ENCODE measurements around the gene MARCKSL1.

Gene MARCKSL1

GRCh38 chr1:32352831-32353383 is 16.9 kb upstream of the MARCKSL1 start:
- no peak for DNase-seq (ENCODE audit: low read depth)

- no peak for DNase-seq (ENCODE audit: low read depth)
Measured at GRCh38 chr1:32352239-32352745, 16.3 kb upstream of the MARCKSL1 start.

- peak; percentile 81 for DNase-seq (ENCODE audit: low read depth)
Measured at GRCh38 chr1:32351399-32352238, 15.6 kb upstream of the MARCKSL1 start.

GRCh38 chr1:32350785-32351398 is 14.9 kb upstream of the MARCKSL1 start:
- no peak for DNase-seq (ENCODE audit: low read depth)

GRCh38 chr1:32349211-32349708 is 13.2 kb upstream of the MARCKSL1 start:
- DNase-seq (ENCODE audit: low read depth): no peak

DNA sequence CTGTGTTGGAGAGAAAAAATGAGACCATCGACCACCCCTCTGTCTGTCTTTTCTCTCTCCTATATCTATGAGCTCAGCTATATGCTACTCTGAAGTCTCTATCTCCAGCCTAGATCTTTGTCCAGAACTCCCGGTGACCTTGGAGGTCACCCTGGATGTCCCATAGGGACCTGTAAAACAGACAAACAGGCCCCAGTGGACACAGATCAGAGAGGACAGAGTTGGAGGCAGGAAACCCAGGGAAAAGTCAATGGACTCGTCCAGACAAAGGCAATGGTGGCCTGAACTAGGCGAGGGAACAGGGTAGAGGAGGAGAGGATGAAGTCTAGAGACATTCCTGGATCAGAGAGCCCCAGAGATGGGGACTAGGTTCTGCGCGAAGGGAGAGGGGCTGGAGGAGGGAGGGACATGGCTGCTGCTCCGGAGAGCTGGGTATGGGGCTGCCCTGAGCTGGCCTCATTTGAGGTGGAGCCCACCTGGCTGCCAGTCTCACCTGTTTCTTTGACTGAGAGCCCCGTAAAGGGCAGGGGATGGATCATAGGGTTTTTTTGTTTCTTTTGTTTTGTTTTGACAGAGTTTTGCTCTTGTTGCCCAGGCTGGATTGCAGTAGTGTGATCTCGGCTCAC is 10.6 kb upstream of the MARCKSL1 start:
- DNase-seq (ENCODE audit: low read depth): no peak

DNA sequence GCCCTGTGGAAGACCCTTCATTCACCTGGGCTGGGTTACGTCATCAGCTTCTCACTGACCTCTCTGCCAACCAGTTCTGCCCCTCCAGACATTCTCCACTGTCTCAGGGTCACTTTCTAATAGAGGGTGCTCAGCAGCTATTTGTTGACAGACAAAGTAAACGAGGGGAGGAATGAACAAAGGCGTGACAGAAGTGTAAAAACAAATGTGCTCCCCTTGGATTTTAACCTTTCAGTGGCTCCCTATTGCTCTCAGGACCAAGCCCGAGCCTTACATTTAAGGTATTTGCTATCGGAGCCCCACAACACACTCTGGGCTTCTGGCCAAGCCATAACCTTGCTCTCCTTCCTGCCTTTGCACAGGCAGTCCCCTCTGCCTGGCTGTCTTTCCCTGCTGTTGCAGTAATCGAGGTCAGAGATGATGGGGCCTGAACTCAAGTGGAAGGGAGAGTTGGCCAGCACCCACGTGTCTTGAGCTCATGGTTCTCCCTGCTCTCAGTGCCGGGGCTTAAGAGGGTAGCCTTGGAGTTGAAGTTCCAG is 9.3 kb upstream of the MARCKSL1 start:
- DNase-seq (ENCODE audit: low read depth): no peak

- no peak for DNase-seq (ENCODE audit: low read depth)
Measured at GRCh38 chr1:32342704-32343103, 6.7 kb upstream of the MARCKSL1 start.

GRCh38 chr1:32341971-32342370 is 5.9 kb upstream of the MARCKSL1 start:
- no peak for DNase-seq (ENCODE audit: low read depth)

- no peak for DNase-seq (ENCODE audit: low read depth)
Measured at GRCh38 chr1:32341186-32341757, 5.2 kb upstream of the MARCKSL1 start.

DNA sequence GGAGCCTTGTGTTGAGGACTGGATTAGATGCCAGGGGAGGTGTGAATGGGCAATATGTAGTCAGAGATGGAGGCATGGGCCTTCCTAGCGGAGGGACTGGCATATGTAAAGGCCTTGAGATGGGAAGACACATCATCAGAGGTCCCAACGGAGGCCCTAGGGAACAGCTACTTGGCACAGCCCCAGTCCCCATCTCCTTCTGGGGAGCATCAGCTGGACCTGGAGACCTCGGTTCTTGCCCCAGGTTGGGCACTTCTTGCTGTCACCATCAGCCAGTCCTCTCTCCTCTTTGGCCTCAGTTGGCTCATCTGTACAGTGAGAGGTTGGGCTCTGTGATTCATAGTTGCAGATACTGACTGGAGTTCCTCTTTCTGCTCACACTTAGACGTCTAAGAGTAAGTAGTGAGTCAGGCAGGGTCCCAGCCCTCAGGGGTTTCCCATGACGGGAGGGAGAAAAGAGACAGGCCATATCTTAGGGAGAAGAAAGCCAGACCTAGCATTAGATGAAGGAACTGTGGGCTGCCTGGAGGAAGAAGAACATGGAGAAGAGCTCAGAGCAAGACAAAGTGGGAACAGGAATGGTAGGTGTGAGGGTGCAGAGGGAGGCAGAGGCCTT is 3.4 kb upstream of the MARCKSL1 start:
- DNase-seq (ENCODE audit: low read depth): no peak

DNA sequence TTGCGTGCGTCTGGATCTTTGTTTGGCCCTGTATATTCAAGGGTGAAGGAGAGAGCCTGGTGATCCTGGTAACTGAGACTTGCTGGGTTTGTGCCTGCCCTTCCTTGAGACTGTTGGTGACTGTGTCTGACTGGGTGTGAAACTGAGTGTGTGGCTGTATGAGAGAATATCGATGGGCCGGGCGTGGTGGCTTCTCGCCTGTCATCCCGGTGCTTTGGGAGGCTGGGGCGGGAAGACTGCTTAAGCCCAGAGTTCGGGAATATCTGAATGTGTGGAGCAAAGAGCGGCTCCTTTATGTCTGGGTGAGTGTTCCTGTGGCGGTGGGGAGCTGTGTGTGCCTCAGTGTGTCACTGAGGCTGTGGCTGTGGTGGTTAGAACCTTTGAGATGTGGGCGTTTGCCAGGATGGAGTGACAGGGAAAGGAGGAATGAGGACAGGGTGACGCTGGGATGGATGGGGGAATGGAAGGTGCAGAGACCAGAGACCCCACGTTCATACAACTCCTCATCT is 2.7 kb upstream of the MARCKSL1 start:
- no peak for DNase-seq (ENCODE audit: low read depth)

DNA sequence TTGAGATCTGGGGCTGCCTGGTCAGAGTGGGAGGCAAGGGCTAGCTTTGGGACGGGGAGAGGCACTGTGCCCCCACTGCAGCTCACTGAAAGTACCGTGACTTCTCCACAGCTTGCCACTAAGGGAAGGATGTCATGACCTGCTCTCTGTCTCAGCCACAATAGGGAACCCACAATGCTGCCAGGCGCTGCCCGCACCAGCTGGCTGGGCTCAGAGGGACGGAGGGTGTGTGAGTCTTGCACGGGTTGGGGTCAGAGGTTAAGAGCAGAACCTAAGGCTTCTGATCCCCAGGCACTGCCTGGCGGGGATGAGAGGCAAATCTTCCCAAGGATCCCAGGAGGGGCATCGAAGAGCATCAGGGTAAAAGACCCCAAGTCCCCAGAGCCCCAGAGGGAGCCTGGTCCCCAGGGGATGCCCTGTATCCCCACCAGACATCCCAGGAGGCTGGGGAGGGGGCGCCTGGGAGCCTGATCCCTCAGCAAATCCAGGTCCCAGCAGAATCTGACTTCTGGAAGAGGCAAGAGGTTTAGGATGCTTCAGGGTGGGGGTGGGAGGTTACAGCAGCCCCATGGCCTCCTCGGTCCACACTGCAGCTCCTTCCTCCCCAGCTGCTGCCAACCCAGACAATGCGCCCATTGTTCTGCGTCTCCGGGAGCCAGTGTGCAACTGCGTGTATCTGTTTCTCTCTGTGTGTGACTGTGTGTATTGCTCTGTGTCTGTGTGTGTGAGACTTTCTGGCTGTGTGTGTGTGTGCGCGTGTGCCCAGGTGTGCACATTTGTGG is 2.0 kb upstream of the MARCKSL1 start:
- DNase-seq (ENCODE audit: low read depth): no peak

DNA sequence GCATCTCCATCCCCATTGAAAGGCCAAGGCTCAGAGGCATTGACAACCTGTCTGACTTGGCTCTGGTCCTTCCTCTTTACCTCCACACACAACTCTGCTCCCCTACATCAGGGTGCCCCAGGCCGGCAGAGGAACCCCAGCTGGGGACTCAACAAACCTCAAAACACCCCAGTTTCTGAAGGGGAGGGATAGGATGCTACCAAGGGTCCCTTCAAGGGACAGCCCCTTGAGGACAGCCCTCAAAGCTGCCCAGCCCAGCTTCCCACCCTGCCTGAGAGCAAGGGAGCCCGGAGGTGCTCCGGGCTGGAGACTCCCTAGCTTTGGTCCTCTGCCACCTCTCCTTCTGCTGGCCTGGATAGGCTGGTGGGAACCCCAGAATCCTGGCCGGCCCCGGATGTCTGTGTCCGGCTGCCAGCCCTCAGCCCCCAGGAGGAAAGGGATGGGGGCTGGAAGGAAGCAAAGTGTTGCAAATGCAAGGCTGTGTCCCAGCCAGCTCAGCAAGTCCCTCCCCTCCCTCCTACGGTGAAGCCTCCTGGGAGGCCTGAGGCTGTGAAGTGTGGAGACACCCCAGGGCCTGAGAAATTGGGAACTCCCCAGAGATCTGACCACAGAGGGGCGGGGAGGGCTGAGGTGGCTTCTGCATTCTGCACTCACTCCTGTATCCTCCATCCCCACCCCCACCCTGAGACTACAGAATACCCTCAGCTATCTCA is 1.1 kb upstream of the MARCKSL1 start:
- no peak for DNase-seq (ENCODE audit: low read depth)

DNA sequence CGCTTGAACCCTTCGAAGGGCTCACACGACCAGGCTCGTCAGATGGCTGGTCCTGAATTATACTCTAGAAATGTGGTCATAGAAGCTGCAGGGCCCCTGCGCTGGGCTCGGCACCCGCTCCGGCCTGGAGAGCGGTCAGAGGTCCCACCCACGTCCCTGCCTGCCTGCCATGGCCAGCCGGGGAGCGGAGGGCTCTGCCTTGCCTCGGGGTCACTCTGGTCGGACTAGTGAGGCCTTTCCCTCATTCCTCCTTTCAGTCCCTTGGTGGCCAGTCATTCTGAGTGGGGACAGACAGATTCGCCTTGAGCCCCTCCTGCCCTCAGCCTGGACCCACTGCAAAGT is 529 bp upstream of the MARCKSL1 start:
- no peak for DNase-seq (ENCODE audit: low read depth)

DNA sequence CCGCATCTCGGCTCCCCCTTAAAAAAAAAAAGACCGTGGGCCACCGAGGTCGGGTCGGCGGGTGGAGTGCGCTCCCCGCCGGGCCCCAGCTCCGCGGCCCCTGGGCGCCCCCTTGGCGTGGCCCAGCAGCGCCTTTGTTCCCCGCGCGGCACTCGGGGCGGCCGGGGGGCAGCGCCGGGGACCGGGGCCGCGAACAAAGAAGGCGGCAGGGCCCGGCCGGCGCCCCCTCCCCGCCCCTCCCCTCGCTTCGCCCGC is 571 bp downstream of the MARCKSL1 start:
- no peak for DNase-seq (ENCODE audit: low read depth)

DNA sequence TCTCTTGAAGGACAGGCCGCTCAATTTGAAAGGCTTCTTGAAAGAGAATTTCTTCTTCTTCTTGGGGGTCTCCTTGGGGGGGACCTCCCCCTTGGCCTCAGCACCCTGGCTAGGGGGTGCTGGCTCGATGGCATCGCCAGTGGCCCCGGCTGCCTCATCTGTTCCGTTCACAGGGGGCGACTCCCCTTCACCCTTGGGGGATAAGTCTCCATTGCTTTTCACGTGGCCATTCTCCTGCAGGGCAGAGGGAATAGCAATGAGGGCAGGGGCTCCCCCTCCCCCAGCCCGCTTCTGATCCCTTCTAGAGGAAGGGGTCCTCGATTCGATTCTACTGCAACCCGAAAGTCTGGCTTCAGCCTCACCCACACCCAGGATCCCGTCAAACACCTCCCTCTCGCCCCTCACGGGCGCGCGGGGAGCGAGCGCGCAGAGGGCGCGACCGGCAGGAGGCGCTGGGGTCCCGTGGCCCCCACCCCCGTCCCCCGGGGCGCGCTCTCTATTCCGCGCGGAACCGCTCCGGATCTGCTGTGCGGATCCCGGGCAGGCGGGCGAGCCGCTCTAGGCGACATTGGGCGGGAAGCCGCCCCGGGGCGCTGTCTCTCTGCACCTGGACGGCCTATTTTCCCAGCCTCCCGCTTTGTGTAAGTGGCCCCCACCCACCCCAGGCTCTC is 1.0 kb downstream of the MARCKSL1 start:
- no peak for DNase-seq (ENCODE audit: low read depth)

- DNase-seq (ENCODE audit: low read depth): no peak
Measured at GRCh38 chr1:32334274-32334861, 1.7 kb downstream of the MARCKSL1 start.

DNA sequence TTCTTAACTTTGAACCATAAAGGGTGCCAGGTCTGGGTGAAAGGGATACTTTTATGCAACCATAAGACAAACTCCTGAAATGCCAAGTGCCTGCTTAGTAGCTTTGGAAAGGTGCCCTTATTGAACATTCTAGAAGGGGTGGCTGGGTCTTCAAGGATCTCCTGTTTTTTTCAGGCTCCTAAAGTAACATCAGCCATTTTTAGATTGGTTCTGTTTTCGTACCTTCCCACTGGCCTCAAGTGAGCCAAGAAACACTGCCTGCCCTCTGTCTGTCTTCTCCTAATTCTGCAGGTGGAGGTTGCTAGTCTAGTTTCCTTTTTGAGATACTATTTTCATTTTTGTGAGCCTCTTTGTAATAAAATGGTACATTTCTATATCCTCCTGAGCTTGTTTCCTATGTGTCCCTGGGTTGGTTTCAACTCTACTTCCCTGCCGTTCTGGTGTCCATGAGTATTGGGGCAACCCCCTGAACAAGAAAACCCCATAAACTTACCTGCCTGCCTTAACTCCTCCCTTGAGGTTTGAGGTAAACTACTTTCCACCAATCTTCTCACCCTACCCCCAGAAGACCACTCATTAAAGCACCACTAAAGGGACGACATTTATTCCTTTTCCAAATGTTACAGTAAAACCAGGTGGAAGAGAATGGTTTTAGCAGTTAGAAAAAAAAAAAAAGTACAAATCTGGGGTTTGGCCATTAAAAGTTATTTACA is 2.6 kb downstream of the MARCKSL1 start:
- no peak for DNase-seq (ENCODE audit: low read depth)

Data from stromal cell of bone marrow (primary cell).